Activated naive CD4-positive, alpha-beta T cell treated with anti-CD3 and anti-CD28 coated beads, Interleukin-2, amount 10 ng/mL, durations not matched to agents 7 days and 5 days (primary cell): Measurements from ENCODE around the gene CYB561A3.

Experiments used
- CTCF ChIA-PET: fragments of 350-600 bp; sonication (Branson Sonifier 250); formaldehyde crosslinking; loops from one replicate; lab custom pipeline; 2021; ENCODE audit warnings: antibody characterized with exemption; lab: Charles Lee
- DNase-seq: peaks from one replicate; pipeline ENCODE4 v3.0.0-alpha.2; 2020
- H3K27ac Mint-ChIP-seq: one replicate; pipeline ENCODE4 v1.8.0; 2021; ENCODE audit warnings: mild to moderate bottlenecking, moderate library complexity, mixed read lengths
- H3K27me3 Mint-ChIP-seq: one replicate; pipeline ENCODE4 v1.8.0; 2021; ENCODE audit warnings: mild to moderate bottlenecking, mixed read lengths
- H3K36me3 Mint-ChIP-seq: one replicate; pipeline ENCODE4 v1.8.0; 2021; ENCODE audit warnings: mixed read lengths
- H3K4me1 Mint-ChIP-seq: one replicate; pipeline ENCODE4 v1.8.0; 2021; ENCODE audit warnings: mixed read lengths
- H3K4me3 Mint-ChIP-seq: one replicate; pipeline ENCODE4 v1.8.0; 2021; ENCODE audit warnings: mild to moderate bottlenecking, moderate library complexity, mixed read lengths
- H3K9me3 Mint-ChIP-seq: one replicate; pipeline ENCODE4 v1.8.0; 2021; ENCODE audit warnings: mixed read lengths

CYB561A3 gene

GRCh38 chr11:61309141-61309540 lies 52.5 kb downstream of the CYB561A3 start:
- no peaks in the 10 kb centered on the region for H3K27me3 Mint-ChIP-seq
- no peaks in the 10 kb centered on the region for H3K4me1 Mint-ChIP-seq
- H3K27ac Mint-ChIP-seq = no peak overlapping the region
- CTCF ChIA-PET = interaction anchor here (1.0 to 1.3 kb wide), 3 partner anchors 14 to 76 kb away, joined by 3 to 5 read pairs (median 4); partner anchors contain the start of gene VWCE
- peaks cover 36% of the 10 kb centered on the region for H3K36me3 Mint-ChIP-seq
- no peak overlapping the region for H3K4me3 Mint-ChIP-seq
- H3K9me3 Mint-ChIP-seq = no peaks in the 10 kb centered on the region
- DNase-seq = no peak

DNA sequence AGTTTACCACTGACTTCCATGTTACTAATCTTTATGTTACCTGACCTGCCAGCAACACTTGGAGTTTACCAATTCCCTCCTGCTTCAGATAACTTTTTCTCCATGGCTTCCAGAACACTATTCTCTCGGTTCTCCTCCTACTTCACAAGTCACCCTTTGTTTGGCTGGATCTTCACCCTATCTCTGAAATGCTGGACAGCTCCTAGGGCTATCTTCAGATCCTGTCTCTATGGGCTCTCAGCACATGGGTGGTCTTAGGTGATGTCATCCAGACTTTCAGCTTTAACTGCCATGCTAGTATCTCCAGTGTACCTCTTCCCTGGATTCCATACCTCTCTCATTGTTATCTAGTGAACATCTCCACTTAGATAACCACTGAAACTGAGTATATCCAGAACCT lies 54.3 kb downstream of the CYB561A3 start:
- no peak overlapping the region for H3K27ac Mint-ChIP-seq
- DNase-seq = no peak
- H3K36me3 Mint-ChIP-seq = peaks cover 36% of the 10 kb centered on the region
- no peaks in the 10 kb centered on the region for H3K4me1 Mint-ChIP-seq
- no peaks in the 10 kb centered on the region for H3K9me3 Mint-ChIP-seq
- H3K4me3 Mint-ChIP-seq = no peak overlapping the region
- H3K27me3 Mint-ChIP-seq = no peaks in the 10 kb centered on the region
- CTCF ChIA-PET = no interaction called here

DNA sequence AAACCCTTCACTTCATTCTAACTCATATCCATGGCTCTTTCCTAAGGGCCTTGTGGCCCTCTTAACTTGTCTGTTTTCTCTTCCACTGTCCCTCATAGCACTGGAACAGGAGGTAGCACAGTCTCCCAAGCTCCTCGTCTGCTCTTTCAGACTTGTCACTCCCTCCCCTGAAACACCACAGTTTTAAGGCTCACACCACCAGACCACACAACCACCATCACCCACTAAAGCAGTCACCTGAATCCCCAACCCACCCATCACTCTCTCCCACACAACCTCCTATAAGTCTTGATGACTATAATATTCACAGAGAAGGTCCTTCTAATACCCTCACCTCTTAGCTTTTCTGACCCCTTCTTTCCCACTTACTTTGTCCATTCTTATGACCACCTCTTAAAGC lies 55.5 kb downstream of the CYB561A3 start:
- no peak overlapping the region for H3K27ac Mint-ChIP-seq
- no peaks in the 10 kb centered on the region for H3K4me1 Mint-ChIP-seq
- peaks cover 41% of the 10 kb centered on the region for H3K36me3 Mint-ChIP-seq
- no peaks in the 10 kb centered on the region for H3K9me3 Mint-ChIP-seq
- H3K27me3 Mint-ChIP-seq = no peaks in the 10 kb centered on the region
- CTCF ChIA-PET = no interaction called here
- DNase-seq = no peak
- H3K4me3 Mint-ChIP-seq = no peak overlapping the region

GRCh38 chr11:61305417-61305816 lies 56.3 kb downstream of the CYB561A3 start:
- Mint-ChIP-seq H3K4me1 (peaks cover under 1% of the 10 kb centered on the region), H3K27me3 (no peaks in the 10 kb centered on the region), H3K9me3 (no peaks in the 10 kb centered on the region), H3K36me3 (peaks cover 44% of the 10 kb centered on the region), H3K4me3 (no peak overlapping the region), H3K27ac (no peak overlapping the region)
- DNase-seq = no peak
- CTCF ChIA-PET = interaction anchor here (1.0 kb wide), 1 partner anchor 51 kb away, joined by 3 read pairs; no protein-coding TSS in a partner anchor

- no peak for DNase-seq
- Mint-ChIP-seq H3K4me3 (no peak overlapping the region), H3K27ac (no peak overlapping the region), H3K36me3 (peaks cover 52% of the 10 kb centered on the region), H3K9me3 (no peaks in the 10 kb centered on the region), H3K4me1 (peaks cover 7% of the 10 kb centered on the region), H3K27me3 (no peaks in the 10 kb centered on the region)
- CTCF ChIA-PET = no interaction called here
Observed at GRCh38 chr11:61303725-61304124, 58.0 kb downstream of the CYB561A3 start.

DNA sequence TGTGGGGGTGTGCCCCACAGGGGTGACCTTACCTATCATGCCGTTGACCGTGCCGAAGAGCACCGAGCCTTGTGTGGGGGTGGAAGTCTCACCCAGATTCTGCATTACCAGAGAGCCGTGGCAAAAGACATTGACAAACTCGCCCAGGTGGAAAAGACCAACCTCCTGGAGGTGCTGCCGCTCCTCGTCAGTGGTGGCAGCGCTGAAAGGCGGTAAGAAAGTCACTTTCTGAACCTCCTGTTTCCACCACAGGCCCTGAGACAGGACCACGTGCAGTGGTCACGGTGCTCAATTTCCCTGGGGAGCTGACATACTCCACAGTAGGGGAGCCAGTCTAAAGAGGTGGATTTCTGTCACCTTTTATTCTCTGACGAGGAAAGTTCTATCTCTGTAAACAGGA lies 59.1 kb downstream of the CYB561A3 start:
- Mint-ChIP-seq H3K27ac (no peak overlapping the region), H3K4me1 (peaks cover 19% of the 10 kb centered on the region), H3K9me3 (no peaks in the 10 kb centered on the region), H3K36me3 (peaks cover 62% of the 10 kb centered on the region), H3K4me3 (no peak overlapping the region), H3K27me3 (no peaks in the 10 kb centered on the region)
- no peak for DNase-seq
- CTCF ChIA-PET = no interaction called here
